ENCODE data around the gene RGS10. TPM values are rescaled to one million over a fixed set of nuclear protein-coding genes. Genes with fewer than 3 reads are reported as not detected.

RGS10 gene
- total RNA-seq, 1 experiment from 2014 or later, result 22.6 TPM

DNA sequence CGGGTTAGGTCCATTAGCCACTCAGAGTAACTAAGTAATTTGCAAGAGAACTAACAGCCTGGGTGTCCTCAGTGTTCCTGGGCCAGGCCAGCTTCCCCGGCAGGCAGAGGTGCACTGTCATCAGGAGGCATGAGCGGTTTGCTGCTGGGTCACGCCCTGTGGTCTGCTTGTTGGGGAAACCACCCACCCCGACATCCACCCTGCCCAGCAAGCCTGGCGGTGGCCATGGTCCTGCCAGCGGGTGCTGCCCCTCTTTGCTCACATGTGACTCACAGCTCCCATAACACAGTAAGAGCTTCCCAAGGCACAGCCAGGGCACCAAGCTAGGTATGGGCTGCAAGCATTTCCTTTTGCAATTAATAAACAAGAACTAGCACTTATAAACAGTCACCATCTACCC lies 75.9 kb downstream of the RGS10 start:
- ChIA-PET POLR2A (no interaction called here), CTCF (interaction anchor here (0.6 to 1.3 kb wide), 2 partner anchors 22 to 162 kb away, joined by 4 to 5 read pairs; no protein-coding TSS in a partner anchor)
- Mint-ChIP-seq H3K9me3 (peaks cover 15% of the 10 kb centered on the region), H3K4me1 (no peaks in the 10 kb centered on the region), H3K4me3 (no peak overlapping the region), H3K36me3 (peaks cover 3% of the 10 kb centered on the region), H3K27me3 (ENCODE audit: low read depth) (peaks cover 3% of the 10 kb centered on the region; the same call in 1 of the 2 replicates), H3K27ac (no peak overlapping the region)
- TF ChIP-seq, protein P1, sequence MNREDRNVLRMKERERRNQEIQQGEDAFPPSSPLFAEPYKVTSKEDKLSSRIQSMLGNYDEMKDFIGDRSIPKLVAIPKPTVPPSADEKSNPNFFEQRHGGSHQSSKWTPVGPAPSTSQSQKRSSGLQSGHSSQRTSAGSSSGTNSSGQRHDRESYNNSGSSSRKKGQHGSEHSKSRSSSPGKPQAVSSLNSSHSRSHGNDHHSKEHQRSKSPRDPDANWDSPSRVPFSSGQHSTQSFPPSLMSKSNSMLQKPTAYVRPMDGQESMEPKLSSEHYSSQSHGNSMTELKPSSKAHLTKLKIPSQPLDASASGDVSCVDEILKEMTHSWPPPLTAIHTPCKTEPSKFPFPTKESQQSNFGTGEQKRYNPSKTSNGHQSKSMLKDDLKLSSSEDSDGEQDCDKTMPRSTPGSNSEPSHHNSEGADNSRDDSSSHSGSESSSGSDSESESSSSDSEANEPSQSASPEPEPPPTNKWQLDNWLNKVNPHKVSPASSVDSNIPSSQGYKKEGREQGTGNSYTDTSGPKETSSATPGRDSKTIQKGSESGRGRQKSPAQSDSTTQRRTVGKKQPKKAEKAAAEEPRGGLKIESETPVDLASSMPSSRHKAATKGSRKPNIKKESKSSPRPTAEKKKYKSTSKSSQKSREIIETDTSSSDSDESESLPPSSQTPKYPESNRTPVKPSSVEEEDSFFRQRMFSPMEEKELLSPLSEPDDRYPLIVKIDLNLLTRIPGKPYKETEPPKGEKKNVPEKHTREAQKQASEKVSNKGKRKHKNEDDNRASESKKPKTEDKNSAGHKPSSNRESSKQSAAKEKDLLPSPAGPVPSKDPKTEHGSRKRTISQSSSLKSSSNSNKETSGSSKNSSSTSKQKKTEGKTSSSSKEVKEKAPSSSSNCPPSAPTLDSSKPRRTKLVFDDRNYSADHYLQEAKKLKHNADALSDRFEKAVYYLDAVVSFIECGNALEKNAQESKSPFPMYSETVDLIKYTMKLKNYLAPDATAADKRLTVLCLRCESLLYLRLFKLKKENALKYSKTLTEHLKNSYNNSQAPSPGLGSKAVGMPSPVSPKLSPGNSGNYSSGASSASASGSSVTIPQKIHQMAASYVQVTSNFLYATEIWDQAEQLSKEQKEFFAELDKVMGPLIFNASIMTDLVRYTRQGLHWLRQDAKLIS (CRISPR knock-in tag; IDR thresholded peaks at IDR 0.05; ENCODE audit: borderline replicate concordance), result no peak
- TF ChIP-seq ZNF416 (CRISPR knock-in tag; IDR thresholded peaks at IDR 0.05) (no peak), ZNF423 (CRISPR knock-in tag; IDR thresholded peaks at IDR 0.05) (no peak), ARID4B (CRISPR knock-in tag; IDR thresholded peaks at IDR 0.05; ENCODE audit: borderline replicate concordance) (no peak), ESRRA (CRISPR knock-in tag; IDR thresholded peaks at IDR 0.05; ENCODE audit: borderline replicate concordance) (no peak), TCF7 (CRISPR knock-in tag; IDR thresholded peaks at IDR 0.05; ENCODE audit: low read depth) (no peak), FOXK1 (CRISPR knock-in tag; IDR thresholded peaks at IDR 0.05) (no peak), ZNF396 (CRISPR knock-in tag; IDR thresholded peaks at IDR 0.05; ENCODE audit: borderline replicate concordance) (no peak), ZNF121 (CRISPR knock-in tag; IDR thresholded peaks at IDR 0.05) (no peak), MLX (CRISPR knock-in tag; IDR thresholded peaks at IDR 0.05) (no peak)
- TF ChIP-seq, protein P2, sequence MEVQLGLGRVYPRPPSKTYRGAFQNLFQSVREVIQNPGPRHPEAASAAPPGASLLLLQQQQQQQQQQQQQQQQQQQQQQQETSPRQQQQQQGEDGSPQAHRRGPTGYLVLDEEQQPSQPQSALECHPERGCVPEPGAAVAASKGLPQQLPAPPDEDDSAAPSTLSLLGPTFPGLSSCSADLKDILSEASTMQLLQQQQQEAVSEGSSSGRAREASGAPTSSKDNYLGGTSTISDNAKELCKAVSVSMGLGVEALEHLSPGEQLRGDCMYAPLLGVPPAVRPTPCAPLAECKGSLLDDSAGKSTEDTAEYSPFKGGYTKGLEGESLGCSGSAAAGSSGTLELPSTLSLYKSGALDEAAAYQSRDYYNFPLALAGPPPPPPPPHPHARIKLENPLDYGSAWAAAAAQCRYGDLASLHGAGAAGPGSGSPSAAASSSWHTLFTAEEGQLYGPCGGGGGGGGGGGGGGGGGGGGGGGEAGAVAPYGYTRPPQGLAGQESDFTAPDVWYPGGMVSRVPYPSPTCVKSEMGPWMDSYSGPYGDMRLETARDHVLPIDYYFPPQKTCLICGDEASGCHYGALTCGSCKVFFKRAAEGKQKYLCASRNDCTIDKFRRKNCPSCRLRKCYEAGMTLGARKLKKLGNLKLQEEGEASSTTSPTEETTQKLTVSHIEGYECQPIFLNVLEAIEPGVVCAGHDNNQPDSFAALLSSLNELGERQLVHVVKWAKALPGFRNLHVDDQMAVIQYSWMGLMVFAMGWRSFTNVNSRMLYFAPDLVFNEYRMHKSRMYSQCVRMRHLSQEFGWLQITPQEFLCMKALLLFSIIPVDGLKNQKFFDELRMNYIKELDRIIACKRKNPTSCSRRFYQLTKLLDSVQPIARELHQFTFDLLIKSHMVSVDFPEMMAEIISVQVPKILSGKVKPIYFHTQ (CRISPR knock-in tag; IDR thresholded peaks at IDR 0.05), result no peak
- TF ChIP-seq, protein P3, sequence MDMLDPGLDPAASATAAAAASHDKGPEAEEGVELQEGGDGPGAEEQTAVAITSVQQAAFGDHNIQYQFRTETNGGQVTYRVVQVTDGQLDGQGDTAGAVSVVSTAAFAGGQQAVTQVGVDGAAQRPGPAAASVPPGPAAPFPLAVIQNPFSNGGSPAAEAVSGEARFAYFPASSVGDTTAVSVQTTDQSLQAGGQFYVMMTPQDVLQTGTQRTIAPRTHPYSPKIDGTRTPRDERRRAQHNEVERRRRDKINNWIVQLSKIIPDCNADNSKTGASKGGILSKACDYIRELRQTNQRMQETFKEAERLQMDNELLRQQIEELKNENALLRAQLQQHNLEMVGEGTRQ (CRISPR knock-in tag; IDR thresholded peaks at IDR 0.05), result no peak
- TF ChIP-seq, protein P4, sequence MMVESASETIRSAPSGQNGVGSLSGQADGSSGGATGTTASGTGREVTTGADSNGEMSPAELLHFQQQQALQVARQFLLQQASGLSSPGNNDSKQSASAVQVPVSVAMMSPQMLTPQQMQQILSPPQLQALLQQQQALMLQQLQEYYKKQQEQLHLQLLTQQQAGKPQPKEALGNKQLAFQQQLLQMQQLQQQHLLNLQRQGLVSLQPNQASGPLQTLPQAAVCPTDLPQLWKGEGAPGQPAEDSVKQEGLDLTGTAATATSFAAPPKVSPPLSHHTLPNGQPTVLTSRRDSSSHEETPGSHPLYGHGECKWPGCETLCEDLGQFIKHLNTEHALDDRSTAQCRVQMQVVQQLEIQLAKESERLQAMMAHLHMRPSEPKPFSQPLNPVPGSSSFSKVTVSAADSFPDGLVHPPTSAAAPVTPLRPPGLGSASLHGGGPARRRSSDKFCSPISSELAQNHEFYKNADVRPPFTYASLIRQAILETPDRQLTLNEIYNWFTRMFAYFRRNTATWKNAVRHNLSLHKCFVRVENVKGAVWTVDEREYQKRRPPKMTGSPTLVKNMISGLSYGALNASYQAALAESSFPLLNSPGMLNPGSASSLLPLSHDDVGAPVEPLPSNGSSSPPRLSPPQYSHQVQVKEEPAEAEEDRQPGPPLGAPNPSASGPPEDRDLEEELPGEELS (CRISPR knock-in tag; IDR thresholded peaks at IDR 0.05), result no peak
- no peak for ATAC-seq
- no peak for DNase-seq (ENCODE audit: low spot score)

Measured in WTC11 (cell line).